A549 treated with Mapracorat at 1 μM for 4 hours (cell line): Measurements from ENCODE around the gene PRAMEF6. TPM values are rescaled to one million over a fixed set of nuclear protein-coding genes. Genes with fewer than 3 reads are reported as not detected.

ENCODE experiments used
- total RNA-seq: library from RNA; stranded (reverse); fragments of 200-300 nt; extraction: Qiagen RNA extraction; gene quantifications from 5 replicates; pipeline ENCODE4 v1.2.3, GENCODE V29; 2022

PRAMEF6 gene
- not detected in 5 replicates for total RNA-seq

GRCh38 chr1:12947480-12947879, at the start of gene PRAMEF6:
Gene PRAMEF6 (minus strand): TSS chr1:12947580. CDS start chr1:12942518, 5,062 bp downstream.

GRCh38 chr1:12916310-12916709, 31.1 kb downstream of the PRAMEF6 start, which contains the start of gene PRAMEF7:
Gene PRAMEF7 (plus strand): TSS chr1:12916610. CDS start chr1:12917693, 1,083 bp downstream.

GRCh38 chr1:12898170-12898569, 49.2 kb downstream of the PRAMEF6 start, which contains the start of gene PRAMEF10:
Gene PRAMEF10 (minus strand): TSS chr1:12898270. CDS start chr1:12895847, 2,423 bp downstream.

Other genes with a start within 250 kb of the PRAMEF6 start
- gene AADACL3, start 231.5 kb downstream of the PRAMEF6 start, total RNA-seq, result not detected in 5 replicates
- gene CFAP107, start 201.4 kb downstream of the PRAMEF6 start, total RNA-seq, result not detected in 5 replicates
- gene PRAMEF12, start 173.8 kb downstream of the PRAMEF6 start, total RNA-seq, result not detected in 5 replicates
- gene PRAMEF1, start 156.2 kb downstream of the PRAMEF6 start, total RNA-seq, result not detected in 5 replicates
- not detected in 5 replicates for gene PRAMEF11, start 116.2 kb downstream of the PRAMEF6 start, total RNA-seq
- gene HNRNPCL1, start 98.9 kb downstream of the PRAMEF6 start, total RNA-seq, result not detected in 5 replicates
- 0.09 TPM in 1 of 5 replicates, not detected in the others for gene PRAMEF2, start 90.5 kb downstream of the PRAMEF6 start, total RNA-seq
- gene PRAMEF4, start 61.4 kb downstream of the PRAMEF6 start, total RNA-seq, result not detected in 5 replicates
- gene PRAMEF10, start 49.3 kb downstream of the PRAMEF6 start, total RNA-seq, result not detected in 5 replicates
- not detected in 5 replicates for gene PRAMEF7, start 31.0 kb downstream of the PRAMEF6 start, total RNA-seq
- not detected in 5 replicates for gene PRAMEF27, start 109.0 kb upstream of the PRAMEF6 start, total RNA-seq
- gene HNRNPCL3, start 113.2 kb upstream of the PRAMEF6 start, total RNA-seq, result not detected in 5 replicates
- not detected in 5 replicates for gene PRAMEF25, start 123.2 kb upstream of the PRAMEF6 start, total RNA-seq
- gene HNRNPCL2, start 169.3 kb upstream of the PRAMEF6 start, total RNA-seq, result not detected in 5 replicates
- gene PRAMEF26, start 208.4 kb upstream of the PRAMEF6 start, total RNA-seq, result not detected in 5 replicates
- gene HNRNPCL4, start 218.1 kb upstream of the PRAMEF6 start, total RNA-seq, result not detected in 5 replicates
- not detected in 5 replicates for gene PRAMEF9, start 224.3 kb upstream of the PRAMEF6 start, total RNA-seq